HG02973 (cell line): Measurements from ENCODE around the gene ITSN1.
"Not testable (repeated sequence)": the region's sequence is repeated elsewhere in the genome, so short reads cannot be mapped to it uniquely, and the experiment has no call there.

ENCODE experiments used
- ATAC-seq: cut with Tn5 transposase; IDR thresholded peaks from one replicate; pipeline ENCODE4 v1.9.1; 2021; ENCODE audit warnings: moderate library complexity; ENCODE audit not compliant: unreplicated experiment

The ITSN1 gene

GRCh38 chr21:33712022-33712803 is 69.9 kb downstream of the ITSN1 start:
- ATAC-seq: no peak

- no peak for ATAC-seq
These were observed 78.8 kb downstream of the ITSN1 start for GRCh38 chr21:33721081-33721480.

- not testable (repeated sequence) for ATAC-seq
These were observed 86.8 kb downstream of the ITSN1 start for GRCh38 chr21:33729139-33729538.

GRCh38 chr21:33729641-33730040 is 87.3 kb downstream of the ITSN1 start:
- no peak for ATAC-seq

DNA sequence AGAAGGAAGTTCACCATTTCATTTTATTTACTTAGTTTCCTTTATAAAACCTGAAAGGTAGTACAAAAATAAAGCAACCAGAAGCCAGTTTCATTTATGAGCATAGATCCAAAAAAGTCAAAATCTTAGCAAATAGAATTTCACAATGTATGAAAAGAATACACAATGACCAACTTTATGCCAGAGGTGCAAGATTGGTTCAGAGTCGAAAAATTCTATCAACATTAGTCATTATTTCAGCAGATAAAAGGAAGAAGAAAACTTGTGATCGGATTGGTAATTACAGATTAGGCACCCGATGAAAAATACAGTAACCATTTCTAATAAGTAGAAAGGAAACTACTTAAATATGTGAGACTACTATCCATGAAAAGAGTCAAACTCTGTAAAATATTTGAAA is 89.1 kb downstream of the ITSN1 start:
- no peak for ATAC-seq

DNA sequence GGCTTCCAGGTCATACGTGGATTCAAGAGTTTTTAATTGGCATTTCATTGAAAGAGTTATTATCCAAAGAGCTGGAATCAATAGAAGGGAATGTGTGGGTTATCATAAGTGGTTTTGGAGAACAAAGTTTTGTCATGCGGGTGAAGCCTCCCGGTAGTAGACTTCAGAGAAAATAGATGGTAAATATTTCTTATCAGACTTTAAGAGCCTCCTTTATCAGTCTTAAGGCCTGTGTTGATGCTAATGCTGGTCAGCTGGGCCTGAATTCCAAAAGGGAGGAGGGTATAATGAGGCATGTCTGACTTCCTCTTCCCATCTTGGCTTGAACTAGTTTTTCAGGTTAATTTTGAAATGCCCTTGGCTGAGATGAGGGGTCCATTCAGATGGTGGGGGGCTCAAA is 89.7 kb downstream of the ITSN1 start:
- ATAC-seq: no peak

DNA sequence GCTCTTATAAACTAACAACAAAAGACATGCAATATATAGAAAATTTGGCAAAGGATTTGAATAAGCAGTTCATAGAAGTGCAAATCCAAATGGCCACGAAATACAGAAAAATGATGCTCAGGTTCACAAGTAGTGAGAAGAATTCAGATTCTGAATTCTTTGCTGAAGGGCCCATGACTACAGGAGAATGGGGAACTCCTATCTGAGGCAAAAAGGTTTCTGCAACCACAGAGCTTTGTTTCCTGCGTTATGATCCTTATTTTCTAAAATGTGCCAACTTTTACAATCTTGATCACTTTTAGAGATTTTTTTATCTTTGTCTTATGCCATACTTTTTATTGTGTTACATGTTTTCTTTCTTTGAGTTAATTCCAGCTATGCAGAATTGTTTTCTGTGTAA is 91.3 kb downstream of the ITSN1 start:
- no peak for ATAC-seq

- ATAC-seq: no peak
These were observed 92.0 kb downstream of the ITSN1 start for GRCh38 chr21:33734291-33734690.

DNA sequence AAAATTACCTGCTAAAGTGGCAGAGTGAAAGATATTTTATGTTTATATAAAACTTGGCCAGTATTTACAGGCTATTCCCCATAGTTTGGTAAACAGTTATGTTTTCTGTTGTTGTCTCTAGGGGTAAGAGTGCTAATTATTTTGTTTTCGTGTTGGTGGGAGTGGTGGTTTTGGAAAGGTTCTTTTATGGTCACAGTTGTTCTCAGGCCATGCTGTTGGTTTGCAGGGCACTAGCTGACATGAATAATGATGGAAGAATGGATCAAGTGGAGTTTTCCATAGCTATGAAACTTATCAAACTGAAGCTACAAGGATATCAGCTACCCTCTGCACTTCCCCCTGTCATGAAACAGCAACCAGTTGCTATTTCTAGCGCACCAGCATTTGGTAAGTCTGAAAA is 92.5 kb downstream of the ITSN1 start:
- no peak for ATAC-seq

DNA sequence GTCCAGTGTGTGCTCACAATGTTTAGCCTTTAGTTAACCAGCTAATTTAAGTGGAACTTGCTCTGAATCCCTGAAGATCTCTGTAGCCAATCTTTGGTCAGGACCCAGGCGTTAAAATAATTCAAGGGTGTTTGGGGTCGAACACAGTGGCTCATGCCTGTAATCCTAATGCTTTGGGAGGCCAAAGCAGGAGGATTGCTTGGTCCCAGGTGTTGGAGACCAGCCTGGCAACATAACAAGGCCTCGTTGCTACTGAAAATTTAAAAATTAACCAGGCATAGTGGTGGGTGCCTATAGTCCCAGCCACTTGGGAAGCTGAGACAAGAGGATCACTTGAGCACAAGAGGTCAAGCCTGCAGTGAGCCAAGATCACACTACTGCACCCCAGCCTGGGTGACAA is 94.3 kb downstream of the ITSN1 start:
- no peak for ATAC-seq

GRCh38 chr21:33739701-33740100 is 97.4 kb downstream of the ITSN1 start:
- ATAC-seq: no peak

- ATAC-seq: no peak
These were observed 105.1 kb downstream of the ITSN1 start for GRCh38 chr21:33747420-33747819.

GRCh38 chr21:33748903-33749302 is 106.6 kb downstream of the ITSN1 start:
- ATAC-seq: no peak

DNA sequence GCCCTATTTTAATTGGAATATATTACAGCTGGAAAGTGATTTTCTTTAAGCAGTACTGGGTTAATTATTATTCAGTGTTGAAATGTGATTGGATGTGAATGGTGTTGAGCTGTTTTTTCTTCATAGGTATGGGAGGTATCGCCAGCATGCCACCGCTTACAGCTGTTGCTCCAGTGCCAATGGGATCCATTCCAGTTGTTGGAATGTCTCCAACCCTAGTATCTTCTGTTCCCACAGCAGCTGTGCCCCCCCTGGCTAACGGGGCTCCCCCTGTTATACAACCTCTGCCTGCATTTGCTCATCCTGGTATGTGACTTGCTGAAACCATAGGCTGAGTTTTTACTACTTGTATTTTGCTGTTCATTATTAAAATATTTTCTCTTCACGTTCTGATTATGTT is 107.7 kb downstream of the ITSN1 start:
- no peak for ATAC-seq

DNA sequence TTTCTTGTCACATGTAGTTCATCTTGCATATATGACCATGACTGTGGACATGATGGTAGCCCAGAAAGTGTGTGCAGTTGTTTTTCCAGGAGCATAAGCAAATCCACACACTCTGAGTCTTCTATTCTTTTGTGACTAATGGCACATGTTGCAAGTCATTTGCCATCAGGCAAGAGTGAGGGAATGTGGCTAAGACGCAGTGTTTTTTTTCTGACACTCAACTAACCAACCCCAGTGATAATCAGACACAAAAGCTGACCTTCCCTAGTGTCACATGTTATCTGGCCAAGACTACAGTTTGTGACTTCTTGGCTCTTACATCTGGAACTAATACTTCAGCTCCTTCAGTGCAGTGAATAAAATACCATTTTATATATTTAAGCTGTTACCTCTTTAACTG is 108.8 kb downstream of the ITSN1 start:
- no peak for ATAC-seq

- ATAC-seq: no peak
These were observed 109.2 kb downstream of the ITSN1 start for GRCh38 chr21:33751533-33751932.

- no peak for ATAC-seq
These were observed 110.0 kb downstream of the ITSN1 start for GRCh38 chr21:33752260-33752659.

GRCh38 chr21:33753886-33754285 is 111.6 kb downstream of the ITSN1 start:
- no peak for ATAC-seq

DNA sequence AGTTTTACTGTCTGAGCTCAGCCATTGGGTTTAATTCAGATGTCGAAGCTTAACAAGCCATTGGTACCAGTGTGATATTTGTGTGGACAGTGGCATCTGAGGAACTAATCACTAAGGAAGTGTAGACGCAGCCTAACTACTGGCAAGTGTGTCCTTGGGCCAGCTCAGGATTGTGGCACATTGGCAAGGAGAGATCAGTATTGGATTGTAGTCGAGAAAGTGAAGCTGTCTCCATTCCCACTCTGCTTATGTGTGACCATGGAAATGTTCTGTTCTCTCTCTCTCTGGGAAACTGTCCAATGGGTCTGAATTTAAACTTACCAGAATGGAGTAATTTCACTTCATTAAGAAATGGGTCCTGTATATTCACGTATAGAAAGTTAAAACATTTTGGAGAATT is 112.2 kb downstream of the ITSN1 start:
- ATAC-seq: no peak

GRCh38 chr21:33755354-33755753 is 113.1 kb downstream of the ITSN1 start:
- ATAC-seq: no peak

DNA sequence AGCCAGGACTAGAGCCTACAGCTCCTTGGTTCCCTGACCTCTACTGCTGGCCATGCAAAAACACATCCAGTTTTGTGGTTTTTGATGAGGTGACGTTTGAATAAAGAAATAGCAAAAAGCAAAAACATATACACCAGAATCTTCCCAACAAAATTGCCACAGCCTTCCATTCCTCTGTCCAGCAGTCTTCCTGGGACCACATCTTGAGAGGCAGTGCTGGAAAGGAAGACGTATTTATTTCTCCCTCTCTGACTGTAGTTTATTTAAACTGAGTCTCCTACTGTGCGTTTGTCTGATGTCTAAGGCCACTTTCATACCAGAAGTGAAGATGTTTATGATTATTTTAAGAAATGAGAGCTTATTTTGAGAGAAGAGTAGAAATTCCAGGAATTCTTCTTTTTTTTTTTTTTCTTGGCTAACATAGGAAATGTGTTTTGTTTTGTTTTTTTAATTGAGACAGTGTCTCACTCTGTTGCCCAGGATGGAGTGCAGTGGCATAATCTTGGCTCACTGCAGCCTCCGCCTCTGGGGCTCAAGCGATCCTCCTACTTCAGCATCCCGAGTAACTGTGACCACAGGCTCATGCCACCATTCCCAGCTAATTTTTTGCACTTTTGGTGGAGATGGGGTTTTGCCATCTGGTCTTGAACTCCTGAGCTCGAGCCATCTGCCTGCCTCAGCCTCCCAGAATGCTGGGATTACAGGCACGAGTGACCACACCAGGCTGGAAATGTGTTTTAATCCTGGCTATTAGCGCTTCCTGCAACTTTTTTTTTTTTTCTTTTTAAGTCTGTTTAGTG is 118.5 kb downstream of the ITSN1 start:
- ATAC-seq: no peak

- no peak for ATAC-seq
These were observed 119.2 kb downstream of the ITSN1 start for GRCh38 chr21:33761441-33762036.
